Measurements from ENCODE around the gene ECI2.

DNA sequence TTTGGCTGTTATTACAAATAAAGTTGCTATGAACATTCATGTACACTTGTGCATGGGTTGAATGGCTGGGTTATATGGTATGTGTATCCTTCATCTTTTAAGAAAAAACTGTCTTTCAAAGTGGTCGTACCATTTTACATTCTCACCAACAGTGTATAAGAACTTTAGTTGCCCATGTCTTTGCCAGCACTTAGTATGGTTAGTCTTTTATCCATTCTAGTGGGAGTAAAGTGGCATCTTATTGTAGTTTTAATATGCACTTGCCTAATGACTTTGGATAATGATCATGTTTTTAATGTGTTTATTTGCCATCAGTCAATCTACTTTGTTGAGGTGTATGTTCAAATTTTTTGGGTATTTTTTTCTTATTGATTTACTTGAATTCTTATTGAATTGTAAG is 32.5 kb upstream of the ECI2 start:
- TF ChIP-seq, protein P1, sequence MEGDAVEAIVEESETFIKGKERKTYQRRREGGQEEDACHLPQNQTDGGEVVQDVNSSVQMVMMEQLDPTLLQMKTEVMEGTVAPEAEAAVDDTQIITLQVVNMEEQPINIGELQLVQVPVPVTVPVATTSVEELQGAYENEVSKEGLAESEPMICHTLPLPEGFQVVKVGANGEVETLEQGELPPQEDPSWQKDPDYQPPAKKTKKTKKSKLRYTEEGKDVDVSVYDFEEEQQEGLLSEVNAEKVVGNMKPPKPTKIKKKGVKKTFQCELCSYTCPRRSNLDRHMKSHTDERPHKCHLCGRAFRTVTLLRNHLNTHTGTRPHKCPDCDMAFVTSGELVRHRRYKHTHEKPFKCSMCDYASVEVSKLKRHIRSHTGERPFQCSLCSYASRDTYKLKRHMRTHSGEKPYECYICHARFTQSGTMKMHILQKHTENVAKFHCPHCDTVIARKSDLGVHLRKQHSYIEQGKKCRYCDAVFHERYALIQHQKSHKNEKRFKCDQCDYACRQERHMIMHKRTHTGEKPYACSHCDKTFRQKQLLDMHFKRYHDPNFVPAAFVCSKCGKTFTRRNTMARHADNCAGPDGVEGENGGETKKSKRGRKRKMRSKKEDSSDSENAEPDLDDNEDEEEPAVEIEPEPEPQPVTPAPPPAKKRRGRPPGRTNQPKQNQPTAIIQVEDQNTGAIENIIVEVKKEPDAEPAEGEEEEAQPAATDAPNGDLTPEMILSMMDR (IDR thresholded peaks at IDR 0.05), result no peak
- TF ChIP-seq EZH2 (IDR thresholded peaks at IDR 0.05; ENCODE audit: borderline replicate concordance, insufficient read depth, low read depth, low read length, poor library complexity, severe bottlenecking), result no peak

Measured in B cell (primary cell).